Activated T-cell treated with anti-CD3 and anti-CD28 coated beads, Interleukin-2, amount 50 U/mL, for 24 hours (primary cell): ENCODE measurements around the gene CFTR.

Source experiments
- DNase-seq: peaks from one replicate; pipeline ENCODE4 v3.0.0-alpha.2; 2020
- H3K27ac Mint-ChIP-seq: 2 replicates; pipeline ENCODE4 v1.8.0; 2020; ENCODE audit warnings: mild to moderate bottlenecking, mixed read lengths
- H3K27me3 Mint-ChIP-seq: 2 replicates; pipeline ENCODE4 v1.8.0; 2020; ENCODE audit warnings: mixed read lengths
- H3K36me3 Mint-ChIP-seq: 2 replicates; pipeline ENCODE4 v1.8.0; 2020; ENCODE audit warnings: low read depth, mixed read lengths
- H3K4me1 Mint-ChIP-seq: 2 replicates; pipeline ENCODE4 v1.8.0; 2020; ENCODE audit warnings: low read depth, mixed read lengths
- H3K4me3 Mint-ChIP-seq: 2 replicates; pipeline ENCODE4 v1.8.0; 2020; ENCODE audit warnings: mild to moderate bottlenecking, moderate library complexity, mixed read lengths
- H3K9me3 Mint-ChIP-seq: 2 replicates; pipeline ENCODE4 v1.8.0; 2020; ENCODE audit warnings: mixed read lengths

Gene CFTR

GRCh38 chr7:117548035-117548434, 68.2 kb downstream of the CFTR start:
- Mint-ChIP-seq H3K36me3 (no peaks in the 10 kb centered on the region), H3K27ac (no peak overlapping the region), H3K4me3 (no peak overlapping the region), H3K27me3 (no peaks in the 10 kb centered on the region), H3K9me3 (no peaks in the 10 kb centered on the region), H3K4me1 (no peaks in the 10 kb centered on the region)
- no peak for DNase-seq

GRCh38 chr7:117550625-117551024, 70.8 kb downstream of the CFTR start:
- Mint-ChIP-seq H3K27me3 (no peaks in the 10 kb centered on the region), H3K4me3 (no peak overlapping the region)

GRCh38 chr7:117552660-117553059, 72.8 kb downstream of the CFTR start:
- H3K36me3 Mint-ChIP-seq = no peaks in the 10 kb centered on the region
- H3K27ac Mint-ChIP-seq = no peak overlapping the region
- H3K4me1 Mint-ChIP-seq = no peaks in the 10 kb centered on the region
- no peak overlapping the region for H3K4me3 Mint-ChIP-seq
- H3K9me3 Mint-ChIP-seq = no peaks in the 10 kb centered on the region
- no peaks in the 10 kb centered on the region for H3K27me3 Mint-ChIP-seq
- no peak for DNase-seq

More at GRCh38 chr7:117550625-117551024, 70.8 kb downstream of the CFTR start:
- DNase-seq = no peak
- no peak overlapping the region for H3K27ac Mint-ChIP-seq
- no peaks in the 10 kb centered on the region for H3K36me3 Mint-ChIP-seq
- no peaks in the 10 kb centered on the region for H3K9me3 Mint-ChIP-seq
- H3K4me1 Mint-ChIP-seq = no peaks in the 10 kb centered on the region

GRCh38 chr7:117555260-117555659, 75.4 kb downstream of the CFTR start:
- Mint-ChIP-seq H3K4me3 (no peak overlapping the region), H3K4me1 (no peaks in the 10 kb centered on the region), H3K9me3 (peaks cover 2% of the 10 kb centered on the region), H3K36me3 (no peaks in the 10 kb centered on the region), H3K27ac (no peak overlapping the region), H3K27me3 (no peaks in the 10 kb centered on the region)
- DNase-seq = no peak

- Mint-ChIP-seq H3K27me3 (no peaks in the 10 kb centered on the region), H3K36me3 (no peaks in the 10 kb centered on the region), H3K9me3 (peaks cover 2% of the 10 kb centered on the region), H3K27ac (no peak overlapping the region), H3K4me1 (no peaks in the 10 kb centered on the region), H3K4me3 (no peak overlapping the region)
- no peak for DNase-seq
Observed at GRCh38 chr7:117559391-117559790, 79.6 kb downstream of the CFTR start.

GRCh38 chr7:117560030-117560429, 80.2 kb downstream of the CFTR start:
- Mint-ChIP-seq H3K36me3 (no peaks in the 10 kb centered on the region), H3K27ac (no peak overlapping the region), H3K4me1 (no peaks in the 10 kb centered on the region), H3K4me3 (no peak overlapping the region), H3K9me3 (peaks cover 2% of the 10 kb centered on the region), H3K27me3 (no peaks in the 10 kb centered on the region)
- no peak for DNase-seq

- Mint-ChIP-seq H3K4me1 (no peaks in the 10 kb centered on the region), H3K27ac (no peak overlapping the region), H3K9me3 (peaks cover 2% of the 10 kb centered on the region), H3K36me3 (no peaks in the 10 kb centered on the region), H3K27me3 (no peaks in the 10 kb centered on the region), H3K4me3 (no peak overlapping the region)
- DNase-seq = no peak
Observed at GRCh38 chr7:117562759-117563158, 82.9 kb downstream of the CFTR start.

GRCh38 chr7:117564080-117564479, 84.3 kb downstream of the CFTR start:
- H3K9me3 Mint-ChIP-seq = peaks cover 2% of the 10 kb centered on the region
- DNase-seq = no peak
- H3K27me3 Mint-ChIP-seq = no peaks in the 10 kb centered on the region
- no peak overlapping the region for H3K4me3 Mint-ChIP-seq
- H3K36me3 Mint-ChIP-seq = no peaks in the 10 kb centered on the region
- no peaks in the 10 kb centered on the region for H3K4me1 Mint-ChIP-seq
- H3K27ac Mint-ChIP-seq = no peak overlapping the region

- Mint-ChIP-seq H3K9me3 (peaks cover 2% of the 10 kb centered on the region), H3K4me3 (no peak overlapping the region), H3K36me3 (no peaks in the 10 kb centered on the region), H3K4me1 (no peaks in the 10 kb centered on the region), H3K27ac (no peak overlapping the region), H3K27me3 (no peaks in the 10 kb centered on the region)
- no peak for DNase-seq
Observed at GRCh38 chr7:117564627-117565026, 84.8 kb downstream of the CFTR start.

GRCh38 chr7:117565226-117565625, 85.4 kb downstream of the CFTR start:
- H3K9me3 Mint-ChIP-seq = no peaks in the 10 kb centered on the region
- no peak for DNase-seq
- no peaks in the 10 kb centered on the region for H3K27me3 Mint-ChIP-seq
- H3K4me3 Mint-ChIP-seq = no peak overlapping the region
- H3K4me1 Mint-ChIP-seq = no peaks in the 10 kb centered on the region
- H3K27ac Mint-ChIP-seq = no peak overlapping the region
- no peaks in the 10 kb centered on the region for H3K36me3 Mint-ChIP-seq

- no peaks in the 10 kb centered on the region for H3K27me3 Mint-ChIP-seq
- no peaks in the 10 kb centered on the region for H3K36me3 Mint-ChIP-seq
- H3K27ac Mint-ChIP-seq = no peak overlapping the region
- DNase-seq = no peak
- H3K4me1 Mint-ChIP-seq = no peaks in the 10 kb centered on the region
- H3K4me3 Mint-ChIP-seq = no peak overlapping the region
- H3K9me3 Mint-ChIP-seq = no peaks in the 10 kb centered on the region
Observed at GRCh38 chr7:117567781-117568180, 88.0 kb downstream of the CFTR start.

GRCh38 chr7:117572856-117573620, 93.2 kb downstream of the CFTR start:
- no peaks in the 10 kb centered on the region for H3K9me3 Mint-ChIP-seq
- H3K27ac Mint-ChIP-seq = no peak overlapping the region
- no peak overlapping the region for H3K4me3 Mint-ChIP-seq
- no peaks in the 10 kb centered on the region for H3K4me1 Mint-ChIP-seq
- no peaks in the 10 kb centered on the region for H3K27me3 Mint-ChIP-seq
- DNase-seq = no peak
- H3K36me3 Mint-ChIP-seq = no peaks in the 10 kb centered on the region

- DNase-seq = no peak
- Mint-ChIP-seq H3K4me3 (no peak overlapping the region), H3K4me1 (no peaks in the 10 kb centered on the region), H3K9me3 (no peaks in the 10 kb centered on the region), H3K27me3 (no peaks in the 10 kb centered on the region), H3K36me3 (no peaks in the 10 kb centered on the region), H3K27ac (no peak overlapping the region)
Observed at GRCh38 chr7:117581424-117581823, 101.6 kb downstream of the CFTR start.

GRCh38 chr7:117582219-117582704, 102.4 kb downstream of the CFTR start:
- Mint-ChIP-seq H3K4me1 (no peaks in the 10 kb centered on the region), H3K4me3 (no peak overlapping the region), H3K27ac (no peak overlapping the region), H3K36me3 (no peaks in the 10 kb centered on the region), H3K27me3 (no peaks in the 10 kb centered on the region), H3K9me3 (no peaks in the 10 kb centered on the region)
- no peak for DNase-seq

- no peaks in the 10 kb centered on the region for H3K9me3 Mint-ChIP-seq
- H3K36me3 Mint-ChIP-seq = no peaks in the 10 kb centered on the region
- no peaks in the 10 kb centered on the region for H3K27me3 Mint-ChIP-seq
- no peak overlapping the region for H3K4me3 Mint-ChIP-seq
- no peak overlapping the region for H3K27ac Mint-ChIP-seq
- no peaks in the 10 kb centered on the region for H3K4me1 Mint-ChIP-seq
- DNase-seq = no peak
Observed at GRCh38 chr7:117587931-117588330, 108.1 kb downstream of the CFTR start.
